Right lobe of liver (tissue), 4 donors: ENCODE measurements around the gene CMBL.

Experiments used
- CTCF ChIP-seq, 4 donors: fragments of 200-600 bp in 3 of 4; fragments of 450-650 bp in 1 of 4; IDR thresholded peaks; one replicate each; pipeline versions ENCODE4 v1.5.1 to v1.8.0; 2016 to 2022; ENCODE audit warnings: antibody characterized with exemption in 4 of 4, mild to moderate bottlenecking in 2 of 4
- POLR2A ChIP-seq: fragments of 450-650 bp; IDR thresholded peaks from one replicate; pipeline ENCODE4 v1.6.1; 2017; ENCODE audit warnings: antibody characterized with exemption, mild to moderate bottlenecking
- donor health status: DM: no; HTN: no; CAD: no.
- donor health status: DM: no; HTN: no; CAD: no.
- donor health status: DM: no; HTN: yes; CAD: no.

- TF ChIP-seq CTCF (IDR thresholded peaks at IDR 0.05) (no peak), POLR2A (no peak)
Observed at GRCh38 chr5:10278658-10279279, 28.9 kb downstream of the CMBL start.
